GM13977 (cell line): Measurements from ENCODE around the gene FRMD4A.

Experiments
- DNase-seq: peaks from one replicate; pipeline ENCODE4 v3.0.0; 2012; ENCODE audit warnings: low spot score
- CTCF ChIP-seq: IDR thresholded peaks from 2 replicates; pipeline ENCODE4 v1.5.1; 2012; ENCODE audit warnings: mild to moderate bottlenecking, control low read depth; ENCODE audit not compliant: insufficient read depth; ENCODE audit errors: extremely low read depth, missing control alignments
- in situ Hi-C: fragments of 300-500 bp; cut with MboI; formaldehyde crosslinking; loops from one replicate; pipeline ENCODE4 v1.12.0; 2022; ENCODE audit warnings: low sequenced_read_pairs, low pct_unique_long_range_greater_than_20kb, mixed read lengths, inconsistent platforms; ENCODE audit not compliant: unreplicated experiment

Gene FRMD4A

GRCh38 chr10:14120812-14121211, 209.9 kb downstream of the FRMD4A start:
- in situ Hi-C loops, result no loop called here
- no peak for TF ChIP-seq CTCF
- DNase-seq, result no peak

- no peak for DNase-seq
- in situ Hi-C loops, result no loop called here
- TF ChIP-seq CTCF, result no peak
Measured at GRCh38 chr10:14118953-14119352, 211.8 kb downstream of the FRMD4A start.

- DNase-seq, result no peak
- no peak for TF ChIP-seq CTCF
- in situ Hi-C loops, result no loop called here
Measured at GRCh38 chr10:14116837-14117236, 213.9 kb downstream of the FRMD4A start.

- in situ Hi-C loops, result no loop called here
- no peak for DNase-seq
- TF ChIP-seq CTCF, result no peak
Measured at GRCh38 chr10:14116021-14116420, 214.7 kb downstream of the FRMD4A start.

GRCh38 chr10:14114791-14115190, 215.9 kb downstream of the FRMD4A start:
- no peak for DNase-seq
- in situ Hi-C loops, result no loop called here
- no peak for TF ChIP-seq CTCF

- in situ Hi-C loops, result no loop called here
- no peak for DNase-seq
- no peak for TF ChIP-seq CTCF
Measured at GRCh38 chr10:14112056-14112455, 218.7 kb downstream of the FRMD4A start.

GRCh38 chr10:14111208-14111607, 219.5 kb downstream of the FRMD4A start:
- no peak for DNase-seq
- in situ Hi-C loops, result no loop called here
- TF ChIP-seq CTCF, result no peak
